Loucy (cell line): ENCODE data around the gene UNC45B.

Source experiments
- EZH2phosphoT487 ChIP-seq: fragments of 200-600 bp; IDR thresholded peaks from 2 replicates; pipeline ENCODE4 v1.6.1; 2018; ENCODE audit warnings: antibody characterized with exemption, mild to moderate bottlenecking, moderate library complexity, borderline replicate concordance
- TF ChIP-seq, protein P1 (sequence below): fragments of 200-600 bp; sonication (generic); conservative IDR thresholded peaks from 2 replicates; pipeline ENCODE4 v1.5.1; 2014; ENCODE audit warnings: mild to moderate bottlenecking, antibody characterized with exemption, low read length

DNA sequence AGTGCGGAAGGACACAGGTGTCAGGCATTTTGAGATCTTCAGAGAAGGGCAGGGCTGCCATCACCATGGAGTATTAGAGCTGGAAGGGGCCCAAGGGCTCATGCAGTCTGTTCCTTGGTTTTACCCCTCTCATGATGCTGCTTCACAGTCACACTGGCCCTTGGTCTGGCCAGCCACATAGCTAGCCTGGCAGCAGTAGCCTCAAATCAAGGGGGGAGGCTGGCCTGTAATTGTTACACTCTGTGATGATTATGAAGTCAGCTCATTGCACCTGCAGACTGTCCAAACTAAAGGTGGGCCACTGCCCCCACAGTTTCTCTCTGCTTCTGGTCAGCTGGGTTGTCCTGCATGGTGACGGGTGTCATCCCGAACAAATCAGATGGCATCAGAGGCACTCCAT is 26.3 kb upstream of the UNC45B start, which contains the start of gene FNDC8:
- TF ChIP-seq, protein P1, sequence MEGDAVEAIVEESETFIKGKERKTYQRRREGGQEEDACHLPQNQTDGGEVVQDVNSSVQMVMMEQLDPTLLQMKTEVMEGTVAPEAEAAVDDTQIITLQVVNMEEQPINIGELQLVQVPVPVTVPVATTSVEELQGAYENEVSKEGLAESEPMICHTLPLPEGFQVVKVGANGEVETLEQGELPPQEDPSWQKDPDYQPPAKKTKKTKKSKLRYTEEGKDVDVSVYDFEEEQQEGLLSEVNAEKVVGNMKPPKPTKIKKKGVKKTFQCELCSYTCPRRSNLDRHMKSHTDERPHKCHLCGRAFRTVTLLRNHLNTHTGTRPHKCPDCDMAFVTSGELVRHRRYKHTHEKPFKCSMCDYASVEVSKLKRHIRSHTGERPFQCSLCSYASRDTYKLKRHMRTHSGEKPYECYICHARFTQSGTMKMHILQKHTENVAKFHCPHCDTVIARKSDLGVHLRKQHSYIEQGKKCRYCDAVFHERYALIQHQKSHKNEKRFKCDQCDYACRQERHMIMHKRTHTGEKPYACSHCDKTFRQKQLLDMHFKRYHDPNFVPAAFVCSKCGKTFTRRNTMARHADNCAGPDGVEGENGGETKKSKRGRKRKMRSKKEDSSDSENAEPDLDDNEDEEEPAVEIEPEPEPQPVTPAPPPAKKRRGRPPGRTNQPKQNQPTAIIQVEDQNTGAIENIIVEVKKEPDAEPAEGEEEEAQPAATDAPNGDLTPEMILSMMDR, result no peak
- no peak for TF ChIP-seq EZH2phosphoT487
